NCI-H446 treated with DMSO at 0.1 percent for 48 hours (cell line): ENCODE measurements around the gene LMOD3.

ENCODE experiments used
- DNase-seq: peaks from one replicate; lab custom pipeline; 2025; lab: John Stamatoyannopoulos, UW

The LMOD3 gene

DNA sequence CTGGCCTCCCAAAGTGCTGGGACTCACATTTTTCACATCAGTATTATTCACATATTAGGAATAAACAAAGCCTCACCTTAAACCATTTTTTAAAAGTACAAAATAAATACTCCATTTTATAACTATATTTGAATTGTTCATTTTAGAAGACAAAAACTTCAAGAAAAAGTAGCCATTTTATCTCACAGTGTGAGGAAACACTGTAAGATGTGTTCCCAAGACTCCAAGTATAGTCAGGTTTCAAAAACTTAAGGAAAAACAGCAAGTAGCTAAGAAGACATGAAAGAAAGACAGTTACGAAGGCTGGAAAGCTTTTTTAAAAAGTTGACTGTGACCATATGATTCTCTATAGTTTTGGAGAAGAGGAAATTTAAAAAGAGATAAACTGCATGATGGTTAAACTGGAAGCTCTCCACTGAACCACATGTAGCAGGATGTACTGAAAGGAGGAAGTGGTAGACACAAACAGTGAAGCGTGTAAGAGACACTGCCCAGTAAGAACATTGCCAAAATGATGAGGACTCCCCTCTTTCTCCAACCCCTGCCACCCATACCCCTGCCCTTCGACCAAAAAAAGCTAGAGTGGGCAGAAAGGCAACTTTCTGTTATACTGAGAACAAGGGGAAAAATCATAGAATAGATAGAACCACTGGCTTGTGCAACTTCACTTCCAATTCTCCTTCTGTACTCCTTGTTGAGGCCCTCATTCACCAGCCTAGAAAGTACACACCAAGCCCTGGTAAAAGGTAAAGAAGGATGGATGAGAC is 64.0 kb downstream of the LMOD3 start:
- DNase-seq: no peak
